Measurements from ENCODE around the gene SPDEF.

GRCh38 chr6:34564181-34564580, 8.1 kb upstream of the SPDEF start:
- TF ChIP-seq CTCF (IDR thresholded peaks at IDR 0.05) = no peak
- TF ChIP-seq ZFX (IDR thresholded peaks at IDR 0.05; ENCODE audit: borderline replicate concordance) = no peak

All from 22Rv1 (cell line).